Cardiac atrium fibroblast (primary cell): Measurements from ENCODE around the gene OST4. TPM values are rescaled to one million over a fixed set of nuclear protein-coding genes. Genes with fewer than 3 reads are reported as not detected.

ENCODE experiments used
- total RNA-seq: library from RNA; depleted of rRNA; stranded (reverse); fragments of >200 nt; gene quantifications from 2 replicates; pipeline ENCODE4 v1.2.3, GENCODE V29; 2015

The OST4 gene
- total RNA-seq: 558 and 652 TPM in 2 replicates

DNA sequence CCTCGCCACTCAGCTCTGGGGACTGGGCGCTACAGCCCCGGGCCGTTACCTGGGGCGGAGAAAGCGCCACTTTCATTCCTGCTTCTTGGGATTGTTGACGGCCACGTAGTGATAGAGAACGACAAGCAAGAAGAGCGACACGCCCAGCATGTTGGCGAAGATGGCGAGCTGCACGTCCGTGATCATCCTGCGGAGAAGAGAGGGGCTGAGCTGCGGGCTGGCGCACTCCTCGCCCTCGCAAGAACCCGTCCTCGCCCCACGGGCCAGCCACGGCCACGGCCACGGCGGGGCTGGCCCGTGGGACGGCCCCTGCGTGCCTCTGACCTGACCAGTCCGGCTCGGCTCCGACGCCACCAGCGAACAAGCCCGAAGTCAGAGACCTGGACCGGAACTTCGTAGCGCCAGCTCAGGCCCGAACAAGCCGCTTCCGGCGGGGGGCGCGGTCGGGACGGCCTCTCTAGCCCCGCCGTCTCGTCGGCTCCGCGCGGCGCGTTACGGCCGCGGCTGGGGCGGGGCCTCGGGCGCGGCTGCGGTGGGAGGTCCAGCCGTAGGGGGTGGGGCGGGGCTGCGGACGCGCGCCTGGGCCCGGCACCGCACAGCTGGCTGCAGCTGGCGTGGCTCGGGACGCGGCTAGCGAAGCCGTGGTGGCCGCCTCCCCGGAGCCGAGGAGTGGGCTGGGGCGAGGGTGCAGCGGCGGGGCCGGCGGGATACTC lies at the start of gene OST4:
Gene OST4 (minus strand): TSS at position 378 of the 713 bp plus-strand sequence.

DNA sequence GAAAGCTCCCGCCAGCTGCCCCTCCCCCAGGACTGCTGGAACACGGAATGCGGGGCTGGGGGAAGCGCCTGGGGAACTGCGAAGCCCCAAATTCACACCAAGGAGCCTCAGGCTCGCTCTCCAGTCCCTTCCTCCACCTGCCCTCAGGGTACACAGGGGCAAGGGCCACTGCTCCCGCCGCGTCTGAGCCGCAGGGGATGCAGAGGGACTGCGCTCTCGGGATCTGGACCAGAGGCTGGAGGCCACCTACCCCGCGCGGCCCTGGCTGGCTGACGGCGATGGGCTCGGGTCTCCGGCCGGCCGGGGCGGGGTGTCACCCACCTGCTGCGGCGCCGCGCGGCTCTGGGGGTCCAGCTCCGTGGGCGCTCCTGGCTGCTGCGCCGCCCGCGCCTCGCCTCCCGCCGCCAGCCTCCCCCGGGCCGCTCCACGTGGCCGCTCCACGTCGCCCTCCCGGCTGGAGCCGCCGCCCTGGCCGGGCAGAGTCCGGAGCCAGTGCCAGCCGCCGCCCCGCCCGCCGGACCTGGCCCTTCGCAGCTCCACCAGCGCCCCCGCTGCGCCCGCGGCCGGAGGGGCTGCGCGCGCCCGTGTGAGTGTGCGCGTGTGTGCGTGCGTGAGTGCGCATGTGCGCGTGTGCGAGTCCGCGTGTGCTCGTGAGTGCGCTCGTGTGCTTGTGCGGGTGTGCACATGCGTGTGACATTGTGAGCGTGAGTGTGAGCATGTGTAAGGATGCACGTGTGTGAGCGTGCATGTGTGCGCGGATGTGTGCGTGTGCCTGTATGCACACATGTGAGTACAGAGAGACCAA lies 47.3 kb upstream of the OST4 start, which contains the start of gene CGREF1:
Gene CGREF1 (minus strand): TSS at position 604 of the 805 bp plus-strand sequence. CDS start 14,762 bp downstream, outside the sequence.

GRCh38 chr2:27086724-27087593 lies 15.5 kb upstream of the OST4 start, which contains the start of gene KHK:
TSS of gene KHK (plus strand) at chr2:27086772. CDS start at chr2:27087260, 488 bp downstream.

GRCh38 chr2:27078267-27079194 lies 7.1 kb upstream of the OST4 start, which contains the start of gene EMILIN1:
TSS of gene EMILIN1 (plus strand) at chr2:27078615. CDS start at chr2:27079066, 451 bp downstream.

GRCh38 chr2:27050996-27051901 lies 20.2 kb downstream of the OST4 start, which contains the start of gene AGBL5:
TSS of gene AGBL5 (plus strand) at chr2:27051668. CDS start at chr2:27052959, 1,291 bp downstream.

GRCh38 chr2:27032495-27033252 lies 38.8 kb downstream of the OST4 start, which contains the start of gene TMEM214:
TSS of gene TMEM214 (plus strand) at chr2:27032965. CDS start at chr2:27033016, 51 bp downstream.

Other genes with a start within 250 kb of the OST4 start
- not detected in 2 replicates for gene DPYSL5, start 223.5 kb downstream of the OST4 start, total RNA-seq
- 3.1 and 6.0 TPM in 2 replicates for gene MAPRE3, start 101.0 kb downstream of the OST4 start, total RNA-seq
- 43.7 and 46.0 TPM in 2 replicates for gene TMEM214, start 38.7 kb downstream of the OST4 start, total RNA-seq
- 12.6 and 14.9 TPM in 2 replicates for gene AGBL5, start 20.0 kb downstream of the OST4 start, total RNA-seq
- gene EMILIN1, start 7.0 kb upstream of the OST4 start, total RNA-seq: 273 and 388 TPM in 2 replicates
- gene KHK, start 15.1 kb upstream of the OST4 start, total RNA-seq: 1.3 TPM in 1 of 2 replicates, not detected in the other
- 11.6 and 28.2 TPM in 2 replicates for gene CGREF1, start 47.5 kb upstream of the OST4 start, total RNA-seq
- not detected in 2 replicates for gene ABHD1, start 52.2 kb upstream of the OST4 start, total RNA-seq
- 65.2 and 72.1 TPM in 2 replicates for gene PREB, start 63.0 kb upstream of the OST4 start, total RNA-seq
- not detected in 2 replicates for gene PRR30, start 67.8 kb upstream of the OST4 start, total RNA-seq
- gene TCF23, start 77.3 kb upstream of the OST4 start, total RNA-seq: under 0.01 TPM in 1 of 2 replicates, not detected in the other
- gene ATRAID, start 140.4 kb upstream of the OST4 start, total RNA-seq: 148 and 204 TPM in 2 replicates
- gene SLC5A6, start 140.6 kb upstream of the OST4 start, total RNA-seq: 7.6 and 13.0 TPM in 2 replicates
- 22.9 and 29.3 TPM in 2 replicates for gene CAD, start 145.7 kb upstream of the OST4 start, total RNA-seq
- gene SLC30A3, start 191.4 kb upstream of the OST4 start, total RNA-seq: not detected in 2 replicates
- gene DNAJC5G, start 203.8 kb upstream of the OST4 start, total RNA-seq: not detected in 2 replicates
- gene TRIM54, start 210.8 kb upstream of the OST4 start, total RNA-seq: not detected in 2 replicates
- gene UCN, start 236.8 kb upstream of the OST4 start, total RNA-seq: 1.3 and 4.5 TPM in 2 replicates